Measurements from ENCODE around the gene PSMD9.

DNA sequence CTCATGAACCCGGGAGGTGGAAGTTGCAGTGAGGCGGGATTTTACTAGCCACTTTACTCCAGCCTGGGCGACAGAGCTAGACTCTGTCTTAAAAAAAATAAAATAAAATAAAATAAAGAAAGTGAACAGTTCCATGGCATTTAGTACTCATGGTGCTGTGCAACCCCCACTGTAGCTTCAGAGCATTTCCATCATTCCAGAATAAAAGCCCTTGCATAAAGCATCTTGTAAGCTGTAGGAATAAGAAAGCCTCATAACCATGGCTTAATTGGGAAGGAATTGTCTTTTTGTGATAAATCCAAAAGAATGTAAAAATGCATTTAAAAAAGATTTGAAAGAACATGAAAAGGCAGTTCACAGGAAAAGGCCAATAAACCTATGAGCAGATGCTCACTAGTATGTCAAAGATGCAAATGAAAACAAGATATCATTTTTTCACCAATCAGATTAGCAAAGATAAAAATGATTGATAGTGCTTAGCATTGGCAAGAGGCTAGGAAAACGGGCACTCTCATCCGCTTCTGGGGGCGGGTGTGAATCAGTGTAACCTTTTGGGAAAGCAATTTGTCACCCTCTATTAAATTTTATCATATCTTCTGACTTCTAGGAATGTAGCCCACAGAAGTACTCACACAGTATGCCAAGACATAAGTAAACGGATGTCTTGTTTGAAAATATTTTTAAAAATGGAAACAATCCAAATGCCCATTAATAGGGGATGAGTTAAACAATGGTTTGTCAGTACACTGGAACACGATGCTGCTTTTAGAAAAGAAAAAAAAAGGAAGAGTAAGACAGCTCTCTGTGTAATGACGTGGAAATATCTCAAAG is 76.4 kb downstream of the PSMD9 start:
- TF ChIP-seq, protein P1, sequence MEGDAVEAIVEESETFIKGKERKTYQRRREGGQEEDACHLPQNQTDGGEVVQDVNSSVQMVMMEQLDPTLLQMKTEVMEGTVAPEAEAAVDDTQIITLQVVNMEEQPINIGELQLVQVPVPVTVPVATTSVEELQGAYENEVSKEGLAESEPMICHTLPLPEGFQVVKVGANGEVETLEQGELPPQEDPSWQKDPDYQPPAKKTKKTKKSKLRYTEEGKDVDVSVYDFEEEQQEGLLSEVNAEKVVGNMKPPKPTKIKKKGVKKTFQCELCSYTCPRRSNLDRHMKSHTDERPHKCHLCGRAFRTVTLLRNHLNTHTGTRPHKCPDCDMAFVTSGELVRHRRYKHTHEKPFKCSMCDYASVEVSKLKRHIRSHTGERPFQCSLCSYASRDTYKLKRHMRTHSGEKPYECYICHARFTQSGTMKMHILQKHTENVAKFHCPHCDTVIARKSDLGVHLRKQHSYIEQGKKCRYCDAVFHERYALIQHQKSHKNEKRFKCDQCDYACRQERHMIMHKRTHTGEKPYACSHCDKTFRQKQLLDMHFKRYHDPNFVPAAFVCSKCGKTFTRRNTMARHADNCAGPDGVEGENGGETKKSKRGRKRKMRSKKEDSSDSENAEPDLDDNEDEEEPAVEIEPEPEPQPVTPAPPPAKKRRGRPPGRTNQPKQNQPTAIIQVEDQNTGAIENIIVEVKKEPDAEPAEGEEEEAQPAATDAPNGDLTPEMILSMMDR (IDR thresholded peaks at IDR 0.05; ENCODE audit: insufficient read depth, low read length, poor library complexity, severe bottlenecking) = no peak
- no peak for TF ChIP-seq EZH2phosphoT487 (conservative IDR thresholded peaks at IDR 0.05; ENCODE audit: low read length)

Measured in SU-DHL-6 (cell line).